Measurements from ENCODE around the gene CTNND2.
A peak's percentile ranks its signal among the peaks of the same experiment; 100 is the strongest.

The CTNND2 gene, protein sequence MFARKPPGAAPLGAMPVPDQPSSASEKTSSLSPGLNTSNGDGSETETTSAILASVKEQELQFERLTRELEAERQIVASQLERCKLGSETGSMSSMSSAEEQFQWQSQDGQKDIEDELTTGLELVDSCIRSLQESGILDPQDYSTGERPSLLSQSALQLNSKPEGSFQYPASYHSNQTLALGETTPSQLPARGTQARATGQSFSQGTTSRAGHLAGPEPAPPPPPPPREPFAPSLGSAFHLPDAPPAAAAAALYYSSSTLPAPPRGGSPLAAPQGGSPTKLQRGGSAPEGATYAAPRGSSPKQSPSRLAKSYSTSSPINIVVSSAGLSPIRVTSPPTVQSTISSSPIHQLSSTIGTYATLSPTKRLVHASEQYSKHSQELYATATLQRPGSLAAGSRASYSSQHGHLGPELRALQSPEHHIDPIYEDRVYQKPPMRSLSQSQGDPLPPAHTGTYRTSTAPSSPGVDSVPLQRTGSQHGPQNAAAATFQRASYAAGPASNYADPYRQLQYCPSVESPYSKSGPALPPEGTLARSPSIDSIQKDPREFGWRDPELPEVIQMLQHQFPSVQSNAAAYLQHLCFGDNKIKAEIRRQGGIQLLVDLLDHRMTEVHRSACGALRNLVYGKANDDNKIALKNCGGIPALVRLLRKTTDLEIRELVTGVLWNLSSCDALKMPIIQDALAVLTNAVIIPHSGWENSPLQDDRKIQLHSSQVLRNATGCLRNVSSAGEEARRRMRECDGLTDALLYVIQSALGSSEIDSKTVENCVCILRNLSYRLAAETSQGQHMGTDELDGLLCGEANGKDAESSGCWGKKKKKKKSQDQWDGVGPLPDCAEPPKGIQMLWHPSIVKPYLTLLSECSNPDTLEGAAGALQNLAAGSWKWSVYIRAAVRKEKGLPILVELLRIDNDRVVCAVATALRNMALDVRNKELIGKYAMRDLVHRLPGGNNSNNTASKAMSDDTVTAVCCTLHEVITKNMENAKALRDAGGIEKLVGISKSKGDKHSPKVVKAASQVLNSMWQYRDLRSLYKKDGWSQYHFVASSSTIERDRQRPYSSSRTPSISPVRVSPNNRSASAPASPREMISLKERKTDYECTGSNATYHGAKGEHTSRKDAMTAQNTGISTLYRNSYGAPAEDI (N-terminal part only)

GRCh38 chr5:11904265-11904906 is at the start of gene CTNND2:
Gene CTNND2 (minus strand): TSS chr5:11904446. CDS start chr5:11903853, 593 bp downstream.
- in situ Hi-C loops (cut with HindIII; ENCODE audit: low pct_unique_long_range_greater_than_20kb, low sequenced_read_pairs), result no loop called here

DNA sequence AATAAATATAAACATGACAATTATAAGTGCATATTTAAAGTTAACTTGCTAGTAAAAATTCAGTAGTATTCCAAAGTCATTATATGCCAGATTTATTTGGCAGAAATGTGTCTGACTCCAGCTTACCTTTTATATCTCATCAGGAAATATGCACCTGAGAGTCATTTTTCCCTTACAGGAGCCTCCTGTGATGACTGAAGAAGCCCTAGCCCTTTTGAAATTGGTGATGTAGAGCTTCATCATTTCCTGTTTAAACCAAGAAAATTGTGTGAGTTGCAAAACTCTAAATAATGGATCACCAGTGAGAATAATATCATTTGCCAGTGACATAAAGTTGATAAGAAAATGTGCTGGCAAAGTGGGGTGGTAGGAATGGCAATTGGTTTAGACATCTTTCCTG is 42.1 kb upstream of the CTNND2 start:
- in situ Hi-C loops (cut with HindIII; ENCODE audit: low pct_unique_long_range_greater_than_20kb, low sequenced_read_pairs), result no loop called here
- no peak for DNase-seq (ENCODE audit: low read depth in 1 of 2, low spot score in 1 of 2)
- TF ChIP-seq JUND (IDR thresholded peaks at IDR 0.05; ENCODE audit: low read depth), result no peak

More at GRCh38 chr5:11904265-11904906, at the start of gene CTNND2:
- DNase-seq (ENCODE audit: low read depth in 1 of 2, low spot score in 1 of 2), result peak; percentile 59 to 81
- no peak for TF ChIP-seq JUND (IDR thresholded peaks at IDR 0.05; ENCODE audit: low read depth)

DNA sequence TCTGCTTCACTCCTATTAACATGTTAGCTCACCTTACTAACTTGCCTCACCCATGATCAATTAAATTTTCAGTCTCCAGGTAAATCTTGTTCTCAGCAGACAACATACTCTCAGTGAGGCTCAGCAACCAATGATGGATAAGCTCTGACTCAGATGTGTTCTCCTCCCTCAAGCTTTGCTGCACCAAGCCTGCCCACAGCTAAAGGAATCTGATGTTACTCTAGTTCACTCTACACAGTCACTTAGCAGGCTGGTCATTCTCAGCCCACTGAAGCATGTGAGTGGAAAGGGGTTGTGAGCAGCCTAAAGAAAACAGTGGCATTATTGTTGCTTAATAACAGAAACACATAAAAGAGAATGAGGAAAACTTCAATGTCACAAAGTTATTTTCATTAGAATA is 37.3 kb upstream of the CTNND2 start:
- in situ Hi-C loops (cut with HindIII; ENCODE audit: low pct_unique_long_range_greater_than_20kb, low sequenced_read_pairs), result no loop called here
- TF ChIP-seq JUND (IDR thresholded peaks at IDR 0.05; ENCODE audit: low read depth), result no peak

GRCh38 chr5:11931638-11932037 is 27.4 kb upstream of the CTNND2 start:
- in situ Hi-C loops (cut with HindIII; ENCODE audit: low pct_unique_long_range_greater_than_20kb, low sequenced_read_pairs), result no loop called here
- no peak for DNase-seq (ENCODE audit: low read depth in 1 of 2, low spot score in 1 of 2)
- no peak for TF ChIP-seq JUND (IDR thresholded peaks at IDR 0.05; ENCODE audit: low read depth)

More for the DNA sequence above, 37.3 kb upstream of the CTNND2 start:
- no peak for DNase-seq (ENCODE audit: low read depth in 1 of 2, low spot score in 1 of 2)

- in situ Hi-C loops (cut with HindIII; ENCODE audit: low pct_unique_long_range_greater_than_20kb, low sequenced_read_pairs), result no loop called here
- no peak for DNase-seq (ENCODE audit: low read depth in 1 of 2, low spot score in 1 of 2)
- TF ChIP-seq JUND (IDR thresholded peaks at IDR 0.05; ENCODE audit: low read depth), result no peak
These were observed 24.7 kb upstream of the CTNND2 start for GRCh38 chr5:11928909-11929308.

DNA sequence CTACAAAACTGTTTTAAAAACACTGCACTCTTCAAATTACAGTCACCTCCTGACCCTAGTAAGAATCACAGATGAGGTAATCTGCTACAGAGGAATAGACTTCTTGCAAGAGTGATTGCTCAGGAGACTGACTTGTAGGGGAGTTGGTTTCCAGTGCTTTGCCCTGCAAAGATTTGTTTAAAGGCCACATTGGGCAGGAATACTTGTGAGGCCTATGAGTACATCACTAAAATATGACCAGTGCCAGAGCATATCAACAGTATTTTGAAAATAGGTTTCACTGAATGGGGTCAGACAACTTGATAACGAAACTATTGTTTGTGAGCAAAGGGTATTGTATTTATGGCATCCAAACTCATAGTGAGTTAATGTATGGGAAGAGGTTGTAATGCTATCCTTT is 21.5 kb upstream of the CTNND2 start:
- DNase-seq (ENCODE audit: low read depth in 1 of 2, low spot score in 1 of 2), result no peak
- in situ Hi-C loops (cut with HindIII; ENCODE audit: low pct_unique_long_range_greater_than_20kb, low sequenced_read_pairs), result no loop called here
- no peak for TF ChIP-seq JUND (IDR thresholded peaks at IDR 0.05; ENCODE audit: low read depth)

GRCh38 chr5:11922394-11922793 is 18.1 kb upstream of the CTNND2 start:
- DNase-seq (ENCODE audit: low read depth in 1 of 2, low spot score in 1 of 2), result no peak
- no peak for TF ChIP-seq JUND (IDR thresholded peaks at IDR 0.05; ENCODE audit: low read depth)
- in situ Hi-C loops (cut with HindIII; ENCODE audit: low pct_unique_long_range_greater_than_20kb, low sequenced_read_pairs), result no loop called here

- no peak for TF ChIP-seq JUND (IDR thresholded peaks at IDR 0.05; ENCODE audit: low read depth)
- in situ Hi-C loops (cut with HindIII; ENCODE audit: low pct_unique_long_range_greater_than_20kb, low sequenced_read_pairs), result no loop called here
- DNase-seq (ENCODE audit: low read depth in 1 of 2, low spot score in 1 of 2), result no peak
These were observed 14.3 kb upstream of the CTNND2 start for GRCh38 chr5:11918463-11919045.

- no peak for TF ChIP-seq JUND (IDR thresholded peaks at IDR 0.05; ENCODE audit: low read depth)
- in situ Hi-C loops (cut with HindIII; ENCODE audit: low pct_unique_long_range_greater_than_20kb, low sequenced_read_pairs), result no loop called here
- no peak for DNase-seq (ENCODE audit: low read depth in 1 of 2, low spot score in 1 of 2)
These were observed 5.2 kb upstream of the CTNND2 start for GRCh38 chr5:11909471-11909870.

DNA sequence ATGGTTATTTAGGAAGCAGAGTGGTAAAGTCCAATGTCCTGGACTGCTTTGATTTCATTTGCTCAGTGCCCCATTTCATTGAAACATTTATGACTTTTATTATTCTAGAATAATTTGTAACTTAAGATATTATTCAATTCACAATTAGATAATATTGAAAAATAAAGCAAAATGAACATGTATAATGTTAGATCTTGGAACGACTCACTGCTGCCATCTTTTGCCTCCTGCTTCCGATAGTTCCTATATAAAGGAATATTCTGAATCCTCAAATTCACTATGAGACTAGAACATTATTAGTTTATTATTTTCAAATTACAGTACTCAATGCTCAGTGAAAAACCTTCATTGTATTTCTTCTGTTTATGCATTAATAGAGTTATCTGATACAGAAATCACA is 2.3 kb upstream of the CTNND2 start:
- in situ Hi-C loops (cut with HindIII; ENCODE audit: low pct_unique_long_range_greater_than_20kb, low sequenced_read_pairs), result no loop called here
- DNase-seq (ENCODE audit: low read depth in 1 of 2, low spot score in 1 of 2), result no peak
- TF ChIP-seq JUND (IDR thresholded peaks at IDR 0.05; ENCODE audit: low read depth), result no peak

- DNase-seq (ENCODE audit: low read depth in 1 of 2, low spot score in 1 of 2), result no peak
- TF ChIP-seq JUND (IDR thresholded peaks at IDR 0.05; ENCODE audit: low read depth), result no peak
- in situ Hi-C loops (cut with HindIII; ENCODE audit: low pct_unique_long_range_greater_than_20kb, low sequenced_read_pairs), result no loop called here
These were observed 960 bp upstream of the CTNND2 start for GRCh38 chr5:11905206-11905605.
